ENCODE results near the gene TMEM221. TPM values are rescaled to one million over a fixed set of nuclear protein-coding genes. Genes with fewer than 3 reads are reported as not detected.

TMEM221 gene
- total RNA-seq, 1 experiment from 2014 or later: 3.4 TPM

DNA sequence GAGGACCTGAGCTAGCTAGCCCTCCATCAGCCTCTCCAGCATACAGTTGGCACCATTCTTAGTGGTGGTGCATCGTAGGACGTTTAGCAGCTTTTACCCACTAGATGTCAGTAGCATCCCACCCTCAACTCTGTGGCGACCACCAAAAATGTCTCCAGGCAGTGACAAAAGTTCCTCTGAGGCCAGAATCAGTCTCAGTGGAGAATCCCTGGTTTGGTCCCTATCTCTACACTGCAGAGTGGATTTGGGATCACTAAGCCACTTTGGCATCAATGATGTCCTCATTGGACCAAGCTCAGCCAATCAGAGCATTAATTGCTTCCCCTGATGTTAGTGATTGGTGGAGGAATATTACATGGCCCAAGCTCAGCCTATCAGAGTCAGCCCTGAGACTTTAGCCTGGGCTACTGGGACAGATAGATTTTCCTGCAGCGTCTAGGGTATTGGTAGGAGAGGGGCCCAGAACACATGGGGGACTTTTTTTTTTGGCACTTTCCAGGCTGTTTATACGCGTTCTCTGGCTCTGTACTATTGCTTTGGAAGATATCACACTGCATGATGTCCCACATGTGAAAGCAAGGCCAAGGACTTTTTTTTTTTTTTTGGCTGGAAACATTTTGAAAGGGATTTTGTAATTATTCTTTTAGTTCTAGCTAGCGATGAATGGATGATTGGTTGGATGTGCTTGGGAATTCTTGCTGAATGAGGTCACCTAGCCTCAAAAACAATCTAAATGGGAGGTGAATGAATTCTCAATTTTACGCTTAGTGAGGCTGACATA lies 7.0 kb downstream of the TMEM221 start:
- Histone ChIP-seq H3K9me2 (ENCODE audit: insufficient read depth) (no peaks in the 10 kb centered on the region), H3K9ac (ENCODE audit: low read length) (no peak overlapping the region), H3K9me3 (ENCODE audit: control insufficient read depth in 1 of 2, insufficient read depth in 1 of 2, low read depth in 1 of 2, low read length in 2 of 2) (no peaks in the 10 kb centered on the region), H4K20me1 (ENCODE audit: insufficient read depth) (no peaks in the 10 kb centered on the region), H3K4me1 (ENCODE audit: control insufficient read depth in 1 of 2, insufficient read depth in 2 of 2, low read length in 2 of 2) (no peaks in the 10 kb centered on the region), H3K27me3 (ENCODE audit: insufficient read depth, low read length) (no peaks in the 10 kb centered on the region), H3K36me3 (ENCODE audit: control insufficient read depth in 1 of 2, insufficient read depth in 2 of 2, low read length in 2 of 2) (no peaks in the 10 kb centered on the region), H3K4me3 (replicated peaks in 1 of 2; ENCODE audit: low read depth in 1 of 2, low read length in 2 of 2) (no peak overlapping the region), H3K4me2 (ENCODE audit: low read length) (no peak overlapping the region), H3K27ac (ENCODE audit: low read depth, low read length) (no peak overlapping the region), H2AFZ (ENCODE audit: low read depth, low read length, poor library complexity, severe bottlenecking) (no peak overlapping the region), H3K79me2 (ENCODE audit: insufficient read depth, low read length) (no peaks in the 10 kb centered on the region)
- BruUV-seq (replicated peaks): no TSS peak
- ChIA-PET RAD21 (ENCODE audit: low non-redundant PET in 1 of 2, low total read pairs in 2 of 2, uncharacterized antibody in 2 of 2, unreplicated experiment in 2 of 2) (interaction anchor here (0.8 to 0.9 kb wide), 3 partner anchors 25 to 334 kb away, joined by 3 to 4 read pairs (median 3); no protein-coding TSS in a partner anchor), POLR2A (interaction anchor here (0.7 to 1.6 kb wide), 3 partner anchors 12 to 418 kb away, joined by 3 to 5 read pairs (median 4); partner anchors contain the start of gene RPL18A), CTCF (interaction anchor here (0.6 to 3.2 kb wide), 13 partner anchors 10 to 389 kb away, joined by 3 to 16 read pairs (median 4); partner anchors contain the start of gene MVB12A)
- ATAC-seq (peak; percentile 92), DNase-seq (ENCODE audit: low read depth, low spot score) (no peak)
- intact Hi-C loops (cut with micrococcal nuclease): loop anchor here (2.0 to 5.0 kb wide), 3 partner anchors 55 to 326 kb away; no protein-coding TSS in a partner anchor
- peak; percentile 39; the same call in 1 of the 2 replicates for TF ChIP-seq SP1 (IDR thresholded peaks at IDR 0.05; ENCODE audit: low read depth)
- TF ChIP-seq RAD21 (IDR thresholded peaks at IDR 0.05; ENCODE audit: low read depth): peak; percentile 75
- TF ChIP-seq, protein P1, sequence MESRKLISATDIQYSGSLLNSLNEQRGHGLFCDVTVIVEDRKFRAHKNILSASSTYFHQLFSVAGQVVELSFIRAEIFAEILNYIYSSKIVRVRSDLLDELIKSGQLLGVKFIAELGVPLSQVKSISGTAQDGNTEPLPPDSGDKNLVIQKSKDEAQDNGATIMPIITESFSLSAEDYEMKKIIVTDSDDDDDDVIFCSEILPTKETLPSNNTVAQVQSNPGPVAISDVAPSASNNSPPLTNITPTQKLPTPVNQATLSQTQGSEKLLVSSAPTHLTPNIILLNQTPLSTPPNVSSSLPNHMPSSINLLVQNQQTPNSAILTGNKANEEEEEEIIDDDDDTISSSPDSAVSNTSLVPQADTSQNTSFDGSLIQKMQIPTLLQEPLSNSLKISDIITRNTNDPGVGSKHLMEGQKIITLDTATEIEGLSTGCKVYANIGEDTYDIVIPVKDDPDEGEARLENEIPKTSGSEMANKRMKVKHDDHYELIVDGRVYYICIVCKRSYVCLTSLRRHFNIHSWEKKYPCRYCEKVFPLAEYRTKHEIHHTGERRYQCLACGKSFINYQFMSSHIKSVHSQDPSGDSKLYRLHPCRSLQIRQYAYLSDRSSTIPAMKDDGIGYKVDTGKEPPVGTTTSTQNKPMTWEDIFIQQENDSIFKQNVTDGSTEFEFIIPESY (IDR thresholded peaks at IDR 0.05; ENCODE audit: extremely low read depth, insufficient replicate concordance, low read length): no peak
- TF ChIP-seq, protein P2, sequence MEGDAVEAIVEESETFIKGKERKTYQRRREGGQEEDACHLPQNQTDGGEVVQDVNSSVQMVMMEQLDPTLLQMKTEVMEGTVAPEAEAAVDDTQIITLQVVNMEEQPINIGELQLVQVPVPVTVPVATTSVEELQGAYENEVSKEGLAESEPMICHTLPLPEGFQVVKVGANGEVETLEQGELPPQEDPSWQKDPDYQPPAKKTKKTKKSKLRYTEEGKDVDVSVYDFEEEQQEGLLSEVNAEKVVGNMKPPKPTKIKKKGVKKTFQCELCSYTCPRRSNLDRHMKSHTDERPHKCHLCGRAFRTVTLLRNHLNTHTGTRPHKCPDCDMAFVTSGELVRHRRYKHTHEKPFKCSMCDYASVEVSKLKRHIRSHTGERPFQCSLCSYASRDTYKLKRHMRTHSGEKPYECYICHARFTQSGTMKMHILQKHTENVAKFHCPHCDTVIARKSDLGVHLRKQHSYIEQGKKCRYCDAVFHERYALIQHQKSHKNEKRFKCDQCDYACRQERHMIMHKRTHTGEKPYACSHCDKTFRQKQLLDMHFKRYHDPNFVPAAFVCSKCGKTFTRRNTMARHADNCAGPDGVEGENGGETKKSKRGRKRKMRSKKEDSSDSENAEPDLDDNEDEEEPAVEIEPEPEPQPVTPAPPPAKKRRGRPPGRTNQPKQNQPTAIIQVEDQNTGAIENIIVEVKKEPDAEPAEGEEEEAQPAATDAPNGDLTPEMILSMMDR (IDR thresholded peaks at IDR 0.05 in 2 of 3, conservative IDR thresholded peaks at IDR 0.05 in 1 of 3; ENCODE audit: borderline replicate concordance in 1 of 3, insufficient read depth in 1 of 3, low read depth in 2 of 3, low read length in 2 of 3): peak; percentile 48 to 61 (median 52); a peak in 5 of 6 replicates
